PC-3 (cell line): ENCODE measurements around the gene MCTP2.

ENCODE experiments used
- CTCF ChIP-seq: fragments of 300-600 bp; sonication (generic); conservative IDR thresholded peaks from 2 replicates; pipeline ENCODE4 v1.5.1; 2017; ENCODE audit warnings: antibody characterized with exemption, low read depth, mild to moderate bottlenecking, low read length
- EZH2 ChIP-seq: fragments of 300-600 bp; sonication (generic); IDR thresholded peaks from one replicate; pipeline ENCODE4 v1.6.1; 2017; ENCODE audit warnings: antibody characterized with exemption, mild to moderate bottlenecking, low read length; ENCODE audit not compliant: unreplicated experiment
- EZH2phosphoT487 ChIP-seq: fragments of 300-600 bp; sonication (generic); IDR thresholded peaks from 2 replicates; pipeline ENCODE4 v1.6.1; 2018; ENCODE audit warnings: mild to moderate bottlenecking, antibody characterized with exemption, low read length, borderline replicate concordance

- no peak for TF ChIP-seq CTCF
- no peak for TF ChIP-seq EZH2phosphoT487
- TF ChIP-seq EZH2, result no peak
These were observed 21.6 kb downstream of the MCTP2 start for GRCh38 chr15:94252906-94253491.
